ENCODE results near the gene PPP2R5C. TPM values are rescaled to one million over a fixed set of nuclear protein-coding genes. Genes with fewer than 3 reads are reported as not detected.

The PPP2R5C gene
- total RNA-seq, 1 experiment from 2014 or later, result 89.9 TPM

GRCh38 chr14:101760138-101761011 is 1.1 kb upstream of the PPP2R5C start:
- Mint-ChIP-seq H3K9me3 (no peaks in the 10 kb centered on the region), H3K27me3 (ENCODE audit: low read depth) (peaks cover 69% of the 10 kb centered on the region), H3K4me3 (peak overlapping the region; percentile 60), H3K27ac (no peak overlapping the region), H3K36me3 (no peaks in the 10 kb centered on the region), H3K4me1 (peaks cover 11% of the 10 kb centered on the region)
- POLR2A ChIA-PET, result interaction anchor here (0.5 to 1.7 kb wide), 3 partner anchors 10 to 197 kb away, joined by 3 to 5 read pairs (median 3); no protein-coding TSS in a partner anchor
- CTCF ChIA-PET, result interaction anchor here (0.6 to 2.3 kb wide), 11 partner anchors 11 to 201 kb away, joined by 3 to 23 read pairs (median 6); no protein-coding TSS in a partner anchor
- ATAC-seq (peak; percentile 88), DNase-seq (ENCODE audit: low spot score) (peak; percentile 98)
- TF ChIP-seq ERG (CRISPR knock-in tag; IDR thresholded peaks at IDR 0.05) (no peak), MAX (CRISPR knock-in tag; IDR thresholded peaks at IDR 0.05) (peak; percentile 72; the same call in 1 of the 2 replicates)

GRCh38 chr14:101761881-101762529 is 496 bp downstream of the PPP2R5C start:
- peaks cover 62% of the 10 kb centered on the region for H3K27me3 Mint-ChIP-seq (ENCODE audit: low read depth)
- ATAC-seq (no peak), DNase-seq (ENCODE audit: low spot score) (no peak)
- CTCF ChIA-PET, result interaction anchor here (1.2 to 2.3 kb wide), 3 partner anchors 9 to 55 kb away, joined by 3 to 10 read pairs (median 9); no protein-coding TSS in a partner anchor
- POLR2A ChIA-PET, result interaction anchor here (0.7 to 1.7 kb wide), 4 partner anchors 9 to 48 kb away, joined by 3 to 5 read pairs (median 3); no protein-coding TSS in a partner anchor
- no peaks in the 10 kb centered on the region for H3K36me3 Mint-ChIP-seq
- no peaks in the 10 kb centered on the region for H3K9me3 Mint-ChIP-seq
- peaks cover 8% of the 10 kb centered on the region for H3K4me1 Mint-ChIP-seq
- H3K27ac Mint-ChIP-seq, result no peak overlapping the region
- TF ChIP-seq ZNF232 (CRISPR knock-in tag; IDR thresholded peaks at IDR 0.05), result no peak
- TF ChIP-seq ZNF425 (CRISPR knock-in tag; conservative IDR thresholded peaks at IDR 0.05), result no peak
- peak; percentile 64; the same call in 1 of the 2 replicates for TF ChIP-seq FOXP1 (CRISPR knock-in tag; IDR thresholded peaks at IDR 0.05; ENCODE audit: borderline replicate concordance)
- TF ChIP-seq ZBTB43 (CRISPR knock-in tag; IDR thresholded peaks at IDR 0.05), result no peak
- TF ChIP-seq NFATC4 (CRISPR knock-in tag; IDR thresholded peaks at IDR 0.05), result no peak
- TF ChIP-seq ZSCAN18 (CRISPR knock-in tag; IDR thresholded peaks at IDR 0.05), result no peak
- TF ChIP-seq HMGA2 (CRISPR knock-in tag; IDR thresholded peaks at IDR 0.05), result no peak
- TF ChIP-seq ETV6 (CRISPR knock-in tag; IDR thresholded peaks at IDR 0.05), result 0 out of 2 replicates have a peak, but pooled peaks have one; percentile 61
- TF ChIP-seq E2F4 (CRISPR knock-in tag; IDR thresholded peaks at IDR 0.05; ENCODE audit: borderline replicate concordance, low read depth), result no peak
- TF ChIP-seq ZNF263 (CRISPR knock-in tag; IDR thresholded peaks at IDR 0.05; ENCODE audit: low read depth), result peak; percentile 17; the same call in 1 of the 2 replicates
- no peak for TF ChIP-seq ZNF512 (CRISPR knock-in tag; IDR thresholded peaks at IDR 0.05; ENCODE audit: borderline replicate concordance)
- 0 out of 2 replicates have a peak, but pooled peaks have one; percentile 27 for TF ChIP-seq ARID4B (CRISPR knock-in tag; IDR thresholded peaks at IDR 0.05; ENCODE audit: borderline replicate concordance)
- no peak for TF ChIP-seq GABPB1 (CRISPR knock-in tag; IDR thresholded peaks at IDR 0.05)
- no peak for TF ChIP-seq TCF7 (CRISPR knock-in tag; IDR thresholded peaks at IDR 0.05; ENCODE audit: low read depth)
- peak overlapping the region; percentile 84 for H3K4me3 Mint-ChIP-seq

Data from WTC11 (cell line).